ENCODE data around the gene EPC2.

GRCh38 chr2:148719941-148720436 lies 75.4 kb downstream of the EPC2 start:
- TF ChIP-seq TEAD4 (IDR thresholded peaks at IDR 0.05; ENCODE audit: borderline replicate concordance, insufficient read depth) (no peak), CTCF (IDR thresholded peaks at IDR 0.05) (no peak), REST (IDR thresholded peaks at IDR 0.05; ENCODE audit: low read depth, low read length) (no peak), RFX5 (IDR thresholded peaks at IDR 0.05; ENCODE audit: low read length) (no peak), IRF3 (IDR thresholded peaks at IDR 0.05; ENCODE audit: low read depth, low read length) (no peak), TAF1 (IDR thresholded peaks at IDR 0.05; ENCODE audit: borderline replicate concordance, low read depth, low read length) (no peak), MAX (IDR thresholded peaks at IDR 0.05; ENCODE audit: low read depth) (no peak), GATA2 (CRISPR knock-in tag; IDR thresholded peaks at IDR 0.05) (no peak), USF2 (IDR thresholded peaks at IDR 0.05; ENCODE audit: borderline replicate concordance, low read depth, low read length) (no peak), USF1 (IDR thresholded peaks at IDR 0.05; ENCODE audit: borderline replicate concordance, low read depth) (no peak), MEF2A (IDR thresholded peaks at IDR 0.05; ENCODE audit: borderline replicate concordance, low read depth) (no peak), GABPA (IDR thresholded peaks at IDR 0.05; ENCODE audit: low read depth) (no peak)
